ENCODE data around the gene SORCS3. TPM values are rescaled to one million over a fixed set of nuclear protein-coding genes. Genes with fewer than 3 reads are reported as not detected.

Gene SORCS3
- total and polyA plus RNA-seq, 2 donors (not counting 1 experiment from before 2014, with no cell fraction given): not detected

- no peaks in the 10 kb centered on the region for H3K79me2 ChIP-seq (ENCODE audit: control insufficient read depth, insufficient read depth, low read length)
- H3K4me1 ChIP-seq (ENCODE audit: control insufficient read depth in 2 of 2, insufficient read depth in 2 of 2, low read length in 2 of 2): no peaks in the 10 kb centered on the region
- ChIA-PET CTCF (no interaction called here), POLR2A (no interaction called here)
- H3K4me3 ChIP-seq (ENCODE audit: control extremely low read depth in 1 of 5, extremely low read depth in 1 of 5, insufficient read depth in 1 of 5, low read depth in 2 of 5, low read length in 4 of 5): no peak overlapping the region
- H2AFZ ChIP-seq (ENCODE audit: insufficient read depth, low read depth, low read length, poor library complexity, severe bottlenecking): no peak overlapping the region
- no peak for ATAC-seq (ENCODE audit: low read depth)
- H3K4me3 Mint-ChIP-seq: no peak overlapping the region
- H3K36me3 ChIP-seq (replicated peaks in 1 of 2; ENCODE audit: control extremely low read depth in 1 of 2, control insufficient read depth in 1 of 2, extremely low read depth in 1 of 2, insufficient read depth in 2 of 2, low read length in 1 of 2): no peaks in the 10 kb centered on the region
- H3K4me2 ChIP-seq (replicated peaks; ENCODE audit: low read depth, low read length, poor library complexity, severe bottlenecking): no peak overlapping the region
- intact Hi-C loops (cut with micrococcal nuclease): no loop called here
- H3K27ac ChIP-seq (ENCODE audit: low read length in 2 of 2): no peak overlapping the region
- H4K20me1 ChIP-seq (ENCODE audit: control insufficient read depth, insufficient read depth, low read length, poor library complexity, severe bottlenecking): no peaks in the 10 kb centered on the region
- no peaks in the 10 kb centered on the region for H3K4me1 Mint-ChIP-seq
- no peak for TF ChIP-seq EZH2 (IDR thresholded peaks at IDR 0.05; ENCODE audit: borderline replicate concordance, insufficient read depth, low read depth, low read length, poor library complexity, severe bottlenecking)
- TF ChIP-seq CTCF (IDR thresholded peaks at IDR 0.05): no peak
- no peaks in the 10 kb centered on the region for H3K27me3 Mint-ChIP-seq
- DNase-seq: no peak
- no peaks in the 10 kb centered on the region for H3K27me3 ChIP-seq (replicated peaks in 1 of 4; ENCODE audit: control extremely low read depth in 1 of 4, control insufficient read depth in 3 of 4, insufficient read depth in 4 of 4, low read length in 3 of 4)
- H3K27ac Mint-ChIP-seq: no peak overlapping the region
- no peaks in the 10 kb centered on the region for H3K9me3 ChIP-seq (ENCODE audit: control extremely low read depth in 1 of 3, control insufficient read depth in 2 of 3, insufficient read depth in 1 of 3, low read length in 2 of 3)
- H3K9ac ChIP-seq (ENCODE audit: low read length): no peak overlapping the region
- H3K9me3 Mint-ChIP-seq (ENCODE audit: insufficient read depth): peaks cover 2% of the 10 kb centered on the region
- WGBS (ENCODE audit: insufficient coverage): 83% methylated on average over 2 of the region's 5 CpGs
These were observed 606.9 kb downstream of the SORCS3 start for GRCh38 chr10:105247831-105248499.

- Mint-ChIP-seq H3K4me3 (no peak overlapping the region), H3K27ac (no peak overlapping the region), H3K27me3 (no peaks in the 10 kb centered on the region), H3K4me1 (no peaks in the 10 kb centered on the region), H3K9me3 (ENCODE audit: insufficient read depth) (peaks cover 4% of the 10 kb centered on the region)
- Histone ChIP-seq H4K20me1 (ENCODE audit: control insufficient read depth, insufficient read depth, low read length, poor library complexity, severe bottlenecking) (no peaks in the 10 kb centered on the region), H3K27ac (ENCODE audit: low read length in 2 of 2) (no peak overlapping the region), H3K9ac (ENCODE audit: low read length) (no peak overlapping the region), H3K4me2 (replicated peaks; ENCODE audit: low read depth, low read length, poor library complexity, severe bottlenecking) (no peak overlapping the region), H3K9me3 (ENCODE audit: control extremely low read depth in 1 of 3, control insufficient read depth in 2 of 3, insufficient read depth in 1 of 3, low read length in 2 of 3) (no peaks in the 10 kb centered on the region), H3K79me2 (ENCODE audit: control insufficient read depth, insufficient read depth, low read length) (no peaks in the 10 kb centered on the region), H3K27me3 (replicated peaks in 1 of 4; ENCODE audit: control extremely low read depth in 1 of 4, control insufficient read depth in 3 of 4, insufficient read depth in 4 of 4, low read length in 3 of 4) (no peaks in the 10 kb centered on the region), H2AFZ (ENCODE audit: insufficient read depth, low read depth, low read length, poor library complexity, severe bottlenecking) (no peak overlapping the region), H3K4me1 (ENCODE audit: control insufficient read depth in 2 of 2, insufficient read depth in 2 of 2, low read length in 2 of 2) (no peaks in the 10 kb centered on the region), H3K4me3 (ENCODE audit: control extremely low read depth in 1 of 5, extremely low read depth in 1 of 5, insufficient read depth in 1 of 5, low read depth in 2 of 5, low read length in 4 of 5) (no peak overlapping the region), H3K36me3 (replicated peaks in 1 of 2; ENCODE audit: control extremely low read depth in 1 of 2, control insufficient read depth in 1 of 2, extremely low read depth in 1 of 2, insufficient read depth in 2 of 2, low read length in 1 of 2) (no peaks in the 10 kb centered on the region)
- TF ChIP-seq EZH2 (IDR thresholded peaks at IDR 0.05; ENCODE audit: borderline replicate concordance, insufficient read depth, low read depth, low read length, poor library complexity, severe bottlenecking) (no peak), CTCF (IDR thresholded peaks at IDR 0.05) (no peak)
- intact Hi-C loops (cut with micrococcal nuclease): no loop called here
- ATAC-seq (ENCODE audit: low read depth) (no peak), DNase-seq (no peak)
- ChIA-PET CTCF (no interaction called here), POLR2A (no interaction called here)
These were observed 611.8 kb downstream of the SORCS3 start for GRCh38 chr10:105252911-105253310.

Data from B cell (primary cell).